ENCODE measurements around the gene MLF2.
"Not testable (repeated sequence)": the region's sequence is repeated elsewhere in the genome, so short reads cannot be mapped to it uniquely, and the experiment has no call there.

DNA sequence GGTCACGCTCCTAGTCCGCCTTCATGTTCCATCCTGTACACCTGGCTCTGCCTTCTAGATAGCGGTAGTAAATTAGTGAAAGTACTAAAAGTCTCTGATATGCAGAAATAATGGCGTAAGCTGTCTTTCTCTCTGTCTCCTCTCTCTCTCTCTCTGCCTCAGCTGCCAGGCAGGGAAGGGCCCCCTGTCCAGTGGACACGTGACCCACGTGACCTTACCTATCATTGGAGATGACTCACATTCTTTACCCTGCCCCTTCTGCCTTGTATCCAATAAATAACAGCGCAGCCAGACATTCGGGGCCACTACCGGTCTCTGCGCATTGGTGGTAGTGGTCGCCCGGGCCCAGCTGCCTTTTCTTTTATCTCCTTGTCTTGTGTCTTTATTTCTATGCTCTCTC lies 10.9 kb downstream of the MLF2 start:
- not testable (repeated sequence) for TF ChIP-seq POLR2AphosphoS5, SPI1, POLR2A (IDR thresholded peaks at IDR 0.05; ENCODE audit: low read depth, low read length)

All from GM12891 (cell line).